NCI-H128 (cell line): Measurements from ENCODE around the gene TENT4A.

Source experiments
- DNase-seq: peaks from one replicate; lab custom pipeline; 2025; ENCODE audit not compliant: unreplicated experiment; lab: John Stamatoyannopoulos, UW

Gene TENT4A

GRCh38 chr5:6749026-6749716, 35.9 kb downstream of the TENT4A start:
- DNase-seq = no peak

- no peak for DNase-seq
Measured at GRCh38 chr5:6750142-6750840, 37.1 kb downstream of the TENT4A start.

- DNase-seq = no peak
Measured at GRCh38 chr5:6750951-6751685, 37.9 kb downstream of the TENT4A start.

- no peak for DNase-seq
Measured at GRCh38 chr5:6752236-6752635, 39.0 kb downstream of the TENT4A start.

- no peak for DNase-seq
Measured at GRCh38 chr5:6752782-6753181, 39.5 kb downstream of the TENT4A start.

GRCh38 chr5:6753851-6754250, 40.6 kb downstream of the TENT4A start:
- no peak for DNase-seq

- no peak for DNase-seq
Measured at GRCh38 chr5:6754766-6755165, 41.5 kb downstream of the TENT4A start.

- DNase-seq = no peak
Measured at GRCh38 chr5:6755519-6755918, 42.3 kb downstream of the TENT4A start.

- DNase-seq = no peak
Measured at GRCh38 chr5:6755941-6756340, 42.7 kb downstream of the TENT4A start.

GRCh38 chr5:6757414-6757969, 44.3 kb downstream of the TENT4A start:
- DNase-seq = no peak

- DNase-seq = no peak
Measured at GRCh38 chr5:6758236-6758635, 45.0 kb downstream of the TENT4A start.

- DNase-seq = no peak
Measured at GRCh38 chr5:6758706-6759105, 45.5 kb downstream of the TENT4A start.

- no peak for DNase-seq
Measured at GRCh38 chr5:6759401-6759800, 46.2 kb downstream of the TENT4A start.

- DNase-seq = no peak
Measured at GRCh38 chr5:6759983-6760382, 46.8 kb downstream of the TENT4A start.

- DNase-seq = no peak
Measured at GRCh38 chr5:6760686-6761085, 47.5 kb downstream of the TENT4A start.

GRCh38 chr5:6761333-6761732, 48.1 kb downstream of the TENT4A start:
- DNase-seq = no peak

- DNase-seq = no peak
Measured at GRCh38 chr5:6762116-6762515, 48.9 kb downstream of the TENT4A start.

- DNase-seq = no peak
Measured at GRCh38 chr5:6762697-6763096, 49.5 kb downstream of the TENT4A start.

GRCh38 chr5:6763191-6763590, 50.0 kb downstream of the TENT4A start:
- DNase-seq = no peak

GRCh38 chr5:6765612-6766525, 52.6 kb downstream of the TENT4A start:
- DNase-seq = peak; percentile 88
